WERI-Rb-1 (cell line): ENCODE results near the gene ACAA2.

Experiments
- DNase-seq: peaks from one replicate; pipeline ENCODE4 v3.0.0-alpha.2; 2020
- H3K27ac ChIP-seq: fragments of 250-450 bp; sonication (Bioruptor Pico); 2 replicates; pipeline ENCODE4 v1.5.1; 2020; ENCODE audit warnings: mild to moderate bottlenecking, moderate library complexity
- H3K27me3 ChIP-seq: fragments of 250-450 bp; sonication (Bioruptor Pico); 2 replicates; pipeline ENCODE4 v1.5.1; 2021; ENCODE audit warnings: mild to moderate bottlenecking, low read depth, moderate library complexity; ENCODE audit not compliant: insufficient read depth, severe bottlenecking
- H3K36me3 ChIP-seq: fragments of 250-450 bp; sonication (Bioruptor Pico); 2 replicates; pipeline ENCODE4 v1.5.1; 2020; ENCODE audit warnings: mild to moderate bottlenecking, moderate library complexity
- H3K4me3 ChIP-seq: 2 replicates; pipeline ENCODE4 v1.5.1; 2011; ENCODE audit warnings: low read depth, mild to moderate bottlenecking, control low read depth, low read length
- H3K9me3 ChIP-seq: fragments of 250-450 bp; sonication (Bioruptor Pico); 2 replicates; pipeline ENCODE4 v1.5.1; 2021; ENCODE audit warnings: mild to moderate bottlenecking, moderate library complexity; ENCODE audit not compliant: severe bottlenecking
- CTCF ChIP-seq: IDR thresholded peaks from 2 replicates; pipeline ENCODE4 v1.5.1; 2011; ENCODE audit warnings: low read depth, mild to moderate bottlenecking, control low read depth, inconsistent platforms, low read length

The ACAA2 gene, protein sequence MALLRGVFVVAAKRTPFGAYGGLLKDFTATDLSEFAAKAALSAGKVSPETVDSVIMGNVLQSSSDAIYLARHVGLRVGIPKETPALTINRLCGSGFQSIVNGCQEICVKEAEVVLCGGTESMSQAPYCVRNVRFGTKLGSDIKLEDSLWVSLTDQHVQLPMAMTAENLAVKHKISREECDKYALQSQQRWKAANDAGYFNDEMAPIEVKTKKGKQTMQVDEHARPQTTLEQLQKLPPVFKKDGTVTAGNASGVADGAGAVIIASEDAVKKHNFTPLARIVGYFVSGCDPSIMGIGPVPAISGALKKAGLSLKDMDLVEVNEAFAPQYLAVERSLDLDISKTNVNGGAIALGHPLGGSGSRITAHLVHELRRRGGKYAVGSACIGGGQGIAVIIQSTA

DNA sequence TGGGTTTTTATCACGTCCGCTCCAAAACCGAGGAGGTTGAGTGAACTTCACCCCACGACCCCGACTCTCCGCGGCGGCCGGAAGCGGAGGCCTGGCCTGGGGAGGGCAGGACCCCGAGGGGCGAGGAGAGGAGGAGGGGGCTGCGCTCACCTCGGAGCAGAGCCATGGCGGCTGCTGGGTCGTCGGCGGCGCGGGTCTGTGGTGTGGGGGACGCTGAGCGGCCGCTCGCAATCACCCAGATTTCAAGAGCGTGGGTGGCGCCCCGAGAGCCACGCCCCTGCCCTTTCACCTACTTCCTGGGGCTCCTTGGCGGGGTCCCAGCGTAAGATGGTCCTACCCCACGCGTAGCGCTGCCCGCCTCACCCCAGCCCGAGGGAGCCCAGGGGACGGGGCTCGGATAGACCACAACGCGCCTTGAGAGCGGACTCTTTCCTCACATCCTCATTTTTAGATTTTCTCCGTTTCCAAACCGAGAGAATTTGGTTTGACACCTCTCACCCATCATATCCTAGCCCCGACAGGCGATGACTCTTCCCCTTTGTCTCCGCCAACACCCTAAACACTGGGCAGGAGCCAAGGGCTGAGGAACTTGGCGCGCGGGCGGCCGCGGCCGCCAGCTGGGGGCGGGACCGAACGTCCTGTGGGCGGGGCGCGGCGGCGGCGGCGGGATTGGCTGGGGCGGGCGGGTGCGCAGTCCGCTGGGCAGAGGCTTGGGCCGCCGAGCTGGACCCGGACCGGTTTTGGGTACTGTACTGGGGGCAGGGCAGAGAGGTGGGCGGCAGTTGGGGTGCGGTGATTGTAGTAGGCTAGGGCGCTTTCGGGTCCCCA lies at the start of gene ACAA2:
Gene ACAA2, minus strand, starts transcription at position 215 of the 828 bp plus-strand sequence. Its CDS starts 49 bp downstream, at position 166.
- no peaks in the 10 kb centered on the region; the same call in 1 of the 2 replicates for H3K36me3 ChIP-seq
- H3K4me3 ChIP-seq, result peak within 1 kb of the TSS; percentile 70
- no peaks in the 10 kb centered on the region for H3K27me3 ChIP-seq
- no peak for TF ChIP-seq CTCF
- H3K9me3 ChIP-seq, result peaks cover 4% of the 10 kb centered on the region
- H3K27ac ChIP-seq, result peak within 1 kb of the TSS; percentile 96
- DNase-seq, result peak; percentile 86

DNA sequence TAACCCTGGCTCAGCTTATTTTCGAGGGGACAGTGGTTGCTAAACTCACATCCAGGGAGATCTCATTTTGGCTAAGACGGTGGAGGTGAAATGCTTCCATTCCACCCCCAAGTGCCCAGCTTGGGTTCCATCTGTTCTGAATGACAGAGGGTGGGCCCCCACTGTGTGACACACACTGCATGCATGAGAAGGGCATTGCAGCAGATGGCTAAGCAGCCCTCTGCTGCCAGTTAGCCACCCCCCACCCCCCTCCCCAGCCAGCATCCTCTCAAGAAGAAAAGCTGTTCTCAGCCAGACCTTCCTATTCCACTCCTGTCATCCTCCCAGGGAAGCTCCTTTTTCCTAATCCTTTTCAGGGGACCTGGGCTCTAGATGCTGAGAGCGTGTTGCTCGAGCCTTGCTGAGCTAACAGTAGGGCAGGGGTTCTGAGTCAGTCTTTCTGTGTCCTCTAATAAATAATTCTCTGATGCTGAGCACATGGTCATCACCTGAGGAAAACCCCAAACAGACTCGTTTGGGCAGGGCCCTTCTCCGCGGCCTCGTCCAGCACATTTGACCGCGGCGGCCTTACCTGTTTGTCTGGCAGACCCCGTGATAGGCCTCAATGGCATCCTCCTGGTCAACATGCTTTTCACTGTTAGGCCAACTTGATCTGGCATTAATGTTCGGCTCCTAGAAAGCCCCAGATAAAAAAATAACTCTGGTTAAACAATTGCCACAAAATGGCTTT lies 49.5 kb upstream of the ACAA2 start:
- H3K9me3 ChIP-seq, result no peaks in the 10 kb centered on the region
- H3K36me3 ChIP-seq, result no peaks in the 10 kb centered on the region
- no peak for TF ChIP-seq CTCF
- peak overlapping the region; percentile 63 for H3K27ac ChIP-seq
- H3K27me3 ChIP-seq, result no peaks in the 10 kb centered on the region
- peak; percentile 92 for DNase-seq
- H3K4me3 ChIP-seq, result no peak overlapping the region

DNA sequence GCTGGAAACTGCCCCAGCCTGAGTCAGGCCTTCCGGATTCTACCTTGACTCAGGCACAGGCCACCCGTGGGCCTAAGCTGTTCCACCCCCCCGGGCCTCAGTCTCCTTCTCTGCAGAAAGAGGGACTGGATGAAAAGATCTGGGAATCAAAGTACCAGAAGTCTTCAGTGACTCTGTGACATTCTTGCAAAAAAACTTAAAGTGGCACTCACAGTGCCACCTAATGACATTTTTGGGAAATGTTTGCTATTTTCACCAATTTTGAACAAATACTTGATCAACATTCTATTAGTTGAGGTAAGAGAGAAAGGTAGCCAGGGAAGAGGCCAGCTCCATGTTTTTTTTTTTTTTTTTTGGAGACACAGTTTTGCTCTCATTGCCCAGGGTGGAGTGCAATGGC lies 48.3 kb upstream of the ACAA2 start:
- no peak for TF ChIP-seq CTCF
- Histone ChIP-seq H3K27me3 (no peaks in the 10 kb centered on the region), H3K27ac (no peak overlapping the region), H3K36me3 (no peaks in the 10 kb centered on the region), H3K4me3 (no peak overlapping the region), H3K9me3 (no peaks in the 10 kb centered on the region)
- no peak for DNase-seq

DNA sequence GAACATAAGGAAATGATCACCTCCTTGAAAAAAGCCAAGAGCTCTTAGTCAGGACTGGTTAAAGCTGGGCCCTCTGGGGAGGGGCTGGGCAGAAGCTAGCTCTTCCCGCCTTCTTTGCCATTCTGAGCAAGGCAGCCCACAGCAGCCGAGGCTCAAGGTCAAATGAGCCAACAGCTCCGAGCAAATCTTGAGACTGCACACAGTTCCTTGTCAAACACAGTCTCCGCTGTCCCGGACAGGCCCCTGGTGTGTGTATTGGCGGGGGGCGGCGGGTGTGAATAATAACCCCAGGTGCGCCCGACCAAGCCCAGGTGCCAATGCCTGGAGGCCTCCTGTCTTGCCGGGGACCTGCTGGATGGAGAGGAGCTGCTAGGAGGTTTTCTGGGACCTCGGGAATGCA lies 46.4 kb upstream of the ACAA2 start:
- no peak overlapping the region for H3K27ac ChIP-seq
- no peak for DNase-seq
- no peaks in the 10 kb centered on the region for H3K36me3 ChIP-seq
- no peak overlapping the region for H3K4me3 ChIP-seq
- H3K27me3 ChIP-seq, result no peaks in the 10 kb centered on the region
- no peak for TF ChIP-seq CTCF
- H3K9me3 ChIP-seq, result no peaks in the 10 kb centered on the region

- TF ChIP-seq CTCF, result no peak
- DNase-seq, result no peak
- Histone ChIP-seq H3K27ac (no peak overlapping the region), H3K36me3 (no peaks in the 10 kb centered on the region), H3K9me3 (no peaks in the 10 kb centered on the region), H3K27me3 (no peaks in the 10 kb centered on the region), H3K4me3 (no peak overlapping the region)
Measured at GRCh38 chr18:49859021-49859359, 45.7 kb upstream of the ACAA2 start.
